NB4 (cell line): ENCODE measurements around the gene SNX8.
A peak's percentile ranks its signal among the peaks of the same experiment; 100 is the strongest.

Experiments used
- DNase-seq: peaks from one replicate; pipeline ENCODE4 v3.0.0; 2010; ENCODE audit warnings: low read depth
- H3K4me3 ChIP-seq: one replicate; pipeline ENCODE4 v1.5.1; 2011; ENCODE audit warnings: mild to moderate bottlenecking, low read depth, low read length, moderate library complexity
- MAX ChIP-seq: IDR thresholded peaks from 2 replicates; pipeline ENCODE4 v1.6.1; 2011; ENCODE audit warnings: low read depth, low read length
- MYC ChIP-seq: IDR thresholded peaks from 2 replicates; pipeline ENCODE4 v1.6.1; 2011; ENCODE audit warnings: low read depth, low read length
- POLR2A ChIP-seq: IDR thresholded peaks from 2 replicates; pipeline ENCODE4 v1.6.1; 2011; ENCODE audit warnings: mild to moderate bottlenecking; ENCODE audit not compliant: insufficient read length; ENCODE audit errors: extremely low read depth
- TF ChIP-seq, protein P1 (sequence below): IDR thresholded peaks from one replicate; pipeline ENCODE4 v1.5.1; 2012; ENCODE audit warnings: low read depth, low read length

SNX8 gene

DNA sequence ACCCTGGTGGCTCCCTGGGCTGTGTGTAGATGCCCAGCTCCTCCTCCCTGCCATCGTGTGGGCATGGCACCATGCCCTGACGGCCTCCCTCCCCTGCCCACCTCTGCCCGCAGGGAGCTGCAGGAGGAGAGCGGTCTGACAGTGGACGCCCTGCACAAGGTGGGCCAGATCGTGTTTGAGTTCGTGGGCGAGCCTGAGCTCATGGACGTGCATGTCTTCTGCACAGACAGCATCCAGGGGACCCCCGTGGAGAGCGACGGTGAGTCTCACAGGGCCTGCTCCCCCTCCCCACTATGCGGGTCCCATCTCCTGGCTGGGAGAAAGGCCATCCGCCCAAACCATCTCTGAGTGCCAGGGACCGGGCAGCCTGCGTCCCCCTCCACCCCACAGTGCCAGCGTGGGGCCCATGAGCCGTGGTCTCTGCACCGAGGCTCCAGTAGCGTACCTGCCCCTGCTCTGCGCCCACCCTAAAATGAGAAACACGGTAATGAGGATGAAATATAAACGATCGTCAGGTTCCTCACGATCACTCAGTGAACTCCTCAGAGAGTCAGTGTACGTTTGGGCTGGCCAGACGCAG lies 64.4 kb downstream of the SNX8 start:
- no peak for DNase-seq
- TF ChIP-seq MAX (no peak), POLR2A (no peak), MYC (no peak)
- TF ChIP-seq, protein P1, sequence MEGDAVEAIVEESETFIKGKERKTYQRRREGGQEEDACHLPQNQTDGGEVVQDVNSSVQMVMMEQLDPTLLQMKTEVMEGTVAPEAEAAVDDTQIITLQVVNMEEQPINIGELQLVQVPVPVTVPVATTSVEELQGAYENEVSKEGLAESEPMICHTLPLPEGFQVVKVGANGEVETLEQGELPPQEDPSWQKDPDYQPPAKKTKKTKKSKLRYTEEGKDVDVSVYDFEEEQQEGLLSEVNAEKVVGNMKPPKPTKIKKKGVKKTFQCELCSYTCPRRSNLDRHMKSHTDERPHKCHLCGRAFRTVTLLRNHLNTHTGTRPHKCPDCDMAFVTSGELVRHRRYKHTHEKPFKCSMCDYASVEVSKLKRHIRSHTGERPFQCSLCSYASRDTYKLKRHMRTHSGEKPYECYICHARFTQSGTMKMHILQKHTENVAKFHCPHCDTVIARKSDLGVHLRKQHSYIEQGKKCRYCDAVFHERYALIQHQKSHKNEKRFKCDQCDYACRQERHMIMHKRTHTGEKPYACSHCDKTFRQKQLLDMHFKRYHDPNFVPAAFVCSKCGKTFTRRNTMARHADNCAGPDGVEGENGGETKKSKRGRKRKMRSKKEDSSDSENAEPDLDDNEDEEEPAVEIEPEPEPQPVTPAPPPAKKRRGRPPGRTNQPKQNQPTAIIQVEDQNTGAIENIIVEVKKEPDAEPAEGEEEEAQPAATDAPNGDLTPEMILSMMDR: no peak
- H3K4me3 ChIP-seq: no peak overlapping the region

GRCh38 chr7:2248984-2249694 lies 65.1 kb downstream of the SNX8 start:
- DNase-seq: peak; percentile 95

GRCh38 chr7:2247141-2247995 lies 66.9 kb downstream of the SNX8 start:
- DNase-seq: peak; percentile 59
- H3K4me3 ChIP-seq: no peak overlapping the region
- no peak for TF ChIP-seq MAX
- TF ChIP-seq POLR2A: no peak
- no peak for TF ChIP-seq MYC
- TF ChIP-seq, protein P1: peak; percentile 92

More at GRCh38 chr7:2248984-2249694, 65.1 kb downstream of the SNX8 start:
- no peak overlapping the region for H3K4me3 ChIP-seq
- TF ChIP-seq, protein P1: no peak
- TF ChIP-seq MAX: peak; percentile 100
- peak; percentile 99 for TF ChIP-seq MYC
- TF ChIP-seq POLR2A: no peak

- no peak overlapping the region for H3K4me3 ChIP-seq
- TF ChIP-seq MAX: no peak
- TF ChIP-seq, protein P1: no peak
- TF ChIP-seq MYC: no peak
- TF ChIP-seq POLR2A: no peak
- no peak for DNase-seq
Measured at GRCh38 chr7:2245883-2246675, 68.2 kb downstream of the SNX8 start.

DNA sequence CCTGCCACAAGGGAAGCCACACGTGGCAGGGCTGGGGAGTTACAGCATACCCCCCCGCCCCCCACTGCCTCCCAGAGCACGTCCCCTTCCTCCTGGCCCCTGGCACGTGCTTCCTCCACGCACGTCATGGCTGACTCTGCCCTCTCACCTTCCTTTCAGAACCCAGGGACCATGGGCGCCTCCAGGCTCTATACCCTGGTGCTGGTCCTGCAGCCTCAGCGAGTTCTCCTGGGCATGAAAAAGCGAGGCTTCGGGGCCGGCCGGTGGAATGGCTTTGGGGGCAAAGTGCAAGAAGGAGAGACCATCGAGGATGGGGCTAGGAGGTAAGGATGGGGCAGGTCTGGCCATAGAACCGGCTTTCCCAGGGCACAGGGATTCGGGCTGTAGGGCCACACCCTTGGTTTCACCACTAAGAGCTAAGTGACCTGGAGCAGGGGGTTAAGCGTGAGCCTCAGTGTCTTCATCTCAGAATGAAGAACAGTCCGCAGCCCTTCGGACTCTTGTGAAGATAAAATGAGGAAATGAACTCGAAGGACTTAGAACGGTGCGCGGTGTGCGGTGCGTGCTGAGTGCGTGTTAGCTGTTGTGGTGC lies 69.7 kb downstream of the SNX8 start:
- no peak for DNase-seq
- TF ChIP-seq MYC (no peak), MAX (no peak), POLR2A (no peak)
- TF ChIP-seq, protein P1: no peak
- H3K4me3 ChIP-seq: no peak overlapping the region
